ENCODE data around the gene PTPRCAP.

- TF ChIP-seq EZH2 (IDR thresholded peaks at IDR 0.05): no peak
- no peak for TF ChIP-seq POLR2AphosphoS5 (IDR thresholded peaks at IDR 0.05; ENCODE audit: borderline replicate concordance, low read depth, low read length)
These were observed 14.6 kb downstream of the PTPRCAP start for GRCh38 chr11:67422891-67423290.

All from SK-N-MC (cell line).